SW480 (cell line): ENCODE data around the gene MAGI1.

ENCODE experiments used
- DNase-seq: peaks from one replicate; pipeline ENCODE4 v3.0.0-alpha.2; 2016; ENCODE audit warnings: low spot score

The MAGI1 gene

GRCh38 chr3:65669163-65669875 is 369.4 kb downstream of the MAGI1 start:
- DNase-seq, result no peak

GRCh38 chr3:65667963-65668362 is 370.8 kb downstream of the MAGI1 start:
- no peak for DNase-seq

- no peak for DNase-seq
Measured at GRCh38 chr3:65666448-65667091, 372.1 kb downstream of the MAGI1 start.

GRCh38 chr3:65665915-65666314 is 372.8 kb downstream of the MAGI1 start:
- no peak for DNase-seq

- DNase-seq, result no peak
Measured at GRCh38 chr3:65664931-65665330, 373.8 kb downstream of the MAGI1 start.

GRCh38 chr3:65664446-65664845 is 374.3 kb downstream of the MAGI1 start:
- no peak for DNase-seq

GRCh38 chr3:65662095-65662494 is 376.6 kb downstream of the MAGI1 start:
- no peak for DNase-seq

- DNase-seq, result no peak
Measured at GRCh38 chr3:65660000-65660598, 378.6 kb downstream of the MAGI1 start.

- no peak for DNase-seq
Measured at GRCh38 chr3:65659396-65659795, 379.3 kb downstream of the MAGI1 start.

GRCh38 chr3:65658401-65658800 is 380.3 kb downstream of the MAGI1 start:
- no peak for DNase-seq

- DNase-seq, result no peak
Measured at GRCh38 chr3:65655061-65655460, 383.7 kb downstream of the MAGI1 start.

- DNase-seq, result no peak
Measured at GRCh38 chr3:65653731-65654130, 385.0 kb downstream of the MAGI1 start.

- DNase-seq, result no peak
Measured at GRCh38 chr3:65650247-65650646, 388.5 kb downstream of the MAGI1 start.

GRCh38 chr3:65647369-65647768 is 391.3 kb downstream of the MAGI1 start:
- DNase-seq, result no peak

- no peak for DNase-seq
Measured at GRCh38 chr3:65642883-65643282, 395.8 kb downstream of the MAGI1 start.

GRCh38 chr3:65641777-65642176 is 396.9 kb downstream of the MAGI1 start:
- DNase-seq, result no peak

GRCh38 chr3:65641045-65641444 is 397.7 kb downstream of the MAGI1 start:
- no peak for DNase-seq

- DNase-seq, result no peak
Measured at GRCh38 chr3:65639444-65639843, 399.3 kb downstream of the MAGI1 start.

GRCh38 chr3:65638301-65638700 is 400.4 kb downstream of the MAGI1 start:
- DNase-seq, result no peak

- DNase-seq, result no peak
Measured at GRCh38 chr3:65636326-65636725, 402.4 kb downstream of the MAGI1 start.

- no peak for DNase-seq
Measured at GRCh38 chr3:65635657-65636056, 403.1 kb downstream of the MAGI1 start.

- no peak for DNase-seq
Measured at GRCh38 chr3:65633018-65633638, 405.6 kb downstream of the MAGI1 start.

- no peak for DNase-seq
Measured at GRCh38 chr3:65632414-65632813, 406.3 kb downstream of the MAGI1 start.
